SK-N-SH (cell line): ENCODE results near the gene HHAT. TPM values are rescaled to one million over a fixed set of nuclear protein-coding genes. Genes with fewer than 3 reads are reported as not detected.

ENCODE experiments used
- CTCF ChIA-PET: fragments of 300-600, 350-600 bp; formaldehyde crosslinking; extraction: SDS; loops from one replicate; lab custom pipeline; 2021; lab: Yijun Ruan, JAX
- POLR2A ChIA-PET: fragments of 350-600 bp; sonication (Branson Sonifier 250); formaldehyde crosslinking; extraction: SDS; loops from one replicate; lab custom pipeline; 2020; ENCODE audit warnings: antibody characterized with exemption, inconsistent platforms; lab: Yijun Ruan, JAX
- DNase-seq: peaks from one replicate; pipeline ENCODE4 v3.0.0; 2012
- H2AFZ ChIP-seq: fragments of 200-600 bp; sonication (generic); 2 replicates; pipeline ENCODE4 v1.8.1; 2016; ENCODE audit warnings: antibody characterized with exemption, mild to moderate bottlenecking, low read depth
- H3F3A ChIP-seq: fragments of 200-600 bp; sonication (generic); replicated peaks from 2 replicates; pipeline ENCODE3; 2016; ENCODE audit warnings: antibody characterized with exemption, mild to moderate bottlenecking; ENCODE audit not compliant: insufficient read depth
- H3K27ac ChIP-seq, 2 experiments: fragments of 200-500 bp in 1 of 2; fragments of 200-600 bp in 1 of 2; sonication (Bioruptor generic) in 1 of 2; sonication (generic), shearing (Covaris generic) in 1 of 2; 2 replicates each; pipeline versions ENCODE4 v1.5.1 to v1.6.1; 2014 to 2016; ENCODE audit warnings: low read depth in 2 of 2, inconsistent platforms in 1 of 2, low read length in 1 of 2, mild to moderate bottlenecking in 1 of 2, mixed read lengths in 1 of 2
- H3K27me3 ChIP-seq: fragments of 200-600 bp; sonication (generic), shearing (Covaris generic); 2 replicates; pipeline ENCODE4 v1.6.1; 2016; ENCODE audit warnings: mixed run types; ENCODE audit not compliant: insufficient read depth
- H3K36me3 ChIP-seq, 2 experiments: fragments of 200-500 bp in 1 of 2; fragments of 200-600 bp in 1 of 2; sonication (Bioruptor generic) in 1 of 2; sonication (generic) in 1 of 2; replicated peaks in 1 of 2; 2 replicates each; pipeline versions ENCODE3 to v1.5.1; 2014 to 2016; ENCODE audit warnings: low read length in 1 of 2, mild to moderate bottlenecking in 1 of 2; ENCODE audit not compliant: insufficient read depth in 2 of 2, control insufficient read depth in 1 of 2
- H3K4me1 ChIP-seq, 2 experiments: fragments of 200-500 bp in 1 of 2; fragments of 200-600 bp in 1 of 2; sonication (Bioruptor generic) in 1 of 2; sonication (generic), shearing (Covaris generic) in 1 of 2; 2 replicates each; pipeline versions ENCODE4 v1.5.1 to v1.6.1; 2014 to 2016; ENCODE audit warnings: low read depth in 1 of 2, low read length in 1 of 2, mixed run types in 1 of 2; ENCODE audit not compliant: insufficient read depth in 2 of 2, control insufficient read depth in 1 of 2
- H3K4me2 ChIP-seq: fragments of 200-600 bp; sonication (generic), shearing (Covaris generic); 2 replicates; pipeline ENCODE4 v1.6.1; 2017; ENCODE audit warnings: mixed run types
- H3K4me3 ChIP-seq, 2 experiments: fragments of 200-500 bp in 1 of 2; fragments of 200-600 bp in 1 of 2; sonication (Bioruptor generic) in 1 of 2; sonication (generic), shearing (Covaris generic) in 1 of 2; 2 replicates each; pipeline versions ENCODE4 v1.5.1 to v1.8.1; 2014 to 2016; ENCODE audit warnings: low read depth in 2 of 2, inconsistent platforms in 1 of 2, low read length in 1 of 2, mild to moderate bottlenecking in 1 of 2, mixed read lengths in 1 of 2, moderate library complexity in 1 of 2
- H3K79me2 ChIP-seq: fragments of 200-600 bp; sonication (generic); 2 replicates; pipeline ENCODE4 v1.8.1; 2017; ENCODE audit warnings: mild to moderate bottlenecking; ENCODE audit not compliant: insufficient read depth
- H3K9ac ChIP-seq: fragments of 200-600 bp; sonication (generic); 2 replicates; pipeline ENCODE4 v1.6.1; 2017; ENCODE audit warnings: mixed run types
- H3K9me2 ChIP-seq: fragments of 200-600 bp; sonication (generic); 2 replicates; pipeline ENCODE4 v1.6.1; 2017; ENCODE audit warnings: mixed run types
- H3K9me3 ChIP-seq: fragments of 200-600 bp; sonication (generic); 2 replicates; pipeline ENCODE4 v1.6.1; 2017; ENCODE audit warnings: mixed run types, mild to moderate bottlenecking, moderate library complexity
- H4K20me1 ChIP-seq: fragments of 200-600 bp; sonication (generic); 2 replicates; pipeline ENCODE4 v1.6.1; 2017; ENCODE audit warnings: mild to moderate bottlenecking, mixed run types; ENCODE audit not compliant: insufficient read depth
- CHD2 ChIP-seq: fragments of 150-350 bp; IDR thresholded peaks from 2 replicates; pipeline ENCODE4 v1.6.1; 2018; ENCODE audit warnings: low read length; ENCODE audit not compliant: partially characterized antibody
- CTCF ChIP-seq: fragments of 200-600 bp; sonication (generic); IDR thresholded peaks from 2 replicates; pipeline ENCODE4 v1.6.1; 2017; ENCODE audit warnings: antibody characterized with exemption, mild to moderate bottlenecking, moderate library complexity
- ELF1 ChIP-seq: IDR thresholded peaks from 2 replicates; pipeline ENCODE4 v1.4.0; 2012
- EP300 ChIP-seq, 2 experiments: IDR thresholded peaks; 2 replicates each; pipeline versions ENCODE4 v1.4.0 to v1.6.1; 2012; ENCODE audit warnings: borderline replicate concordance in 1 of 2, low read depth in 1 of 2, low read length in 1 of 2
- FOSL2 ChIP-seq: IDR thresholded peaks from 2 replicates; pipeline ENCODE4 v1.4.0; 2012; ENCODE audit warnings: low read depth, mild to moderate bottlenecking, moderate library complexity, borderline replicate concordance
- FOXM1 ChIP-seq: IDR thresholded peaks from 2 replicates; pipeline ENCODE4 v1.4.0; 2012; ENCODE audit warnings: low read depth, mild to moderate bottlenecking
- GATA2 ChIP-seq: sonication (generic); formaldehyde crosslinking; IDR thresholded peaks from 2 replicates; pipeline ENCODE4 v1.5.0; 2020; ENCODE audit warnings: mild to moderate bottlenecking, missing genetic modification reagents
- IRF3 ChIP-seq: fragments of 150-350 bp; IDR thresholded peaks from 2 replicates; pipeline ENCODE4 v1.6.1; 2016; ENCODE audit warnings: mild to moderate bottlenecking, low read depth, low read length
- MXI1 ChIP-seq: IDR thresholded peaks from 2 replicates; pipeline ENCODE4 v1.6.1; 2012; ENCODE audit warnings: mild to moderate bottlenecking, low read depth, low read length, improper control_type of control experiment
- PBX3 ChIP-seq: IDR thresholded peaks from 2 replicates; pipeline ENCODE4; 2012
- POLR2AphosphoS5 ChIP-seq: IDR thresholded peaks from 2 replicates; pipeline ENCODE4 v1.6.1; 2012; ENCODE audit warnings: low read depth, low read length
- SIN3A ChIP-seq: IDR thresholded peaks from 2 replicates; pipeline ENCODE4 v1.6.1; 2012; ENCODE audit warnings: low read depth, mild to moderate bottlenecking, low read length, moderate library complexity, borderline replicate concordance
- USF2 ChIP-seq: fragments of 150-350 bp; IDR thresholded peaks from 2 replicates; pipeline ENCODE4 v1.6.1; 2017; ENCODE audit warnings: antibody characterized with exemption, low read length, low read depth, borderline replicate concordance
- ZBTB33 ChIP-seq: IDR thresholded peaks from 2 replicates; pipeline ENCODE4 v1.4.0; 2012; ENCODE audit warnings: low read depth, borderline replicate concordance
- WGBS: methylation state at CpG from one replicate; pipeline ENCODE4 v1.1.6; 2017; ENCODE audit warnings: low lambda C conversion rate; 5-methylcytosine and 5-hydroxymethylcytosine counted together
- polyA plus RNA-seq, 3 experiments: library from polyadenylated mRNA; depleted of rRNA; stranded (reverse); fragments of >200 nt; gene quantifications; 2 replicates each; pipeline ENCODE4 v1.2.3, GENCODE V29; 2012

The HHAT gene
- polyA plus RNA-seq, 1 of the 3 experiments (the other 2 are of a cell fraction) = 8.1 TPM

- CTCF ChIA-PET = interaction anchor here (0.7 to 1.4 kb wide), 7 partner anchors 9 to 185 kb away, joined by 3 to 4 read pairs (median 3); no protein-coding TSS in a partner anchor
- no peaks in the 10 kb centered on the region for H3K9me2 ChIP-seq
- H3K9me3 ChIP-seq = no peaks in the 10 kb centered on the region; the same call in 1 of the 2 replicates
- H3K4me2 ChIP-seq = peak overlapping the region; percentile 79
- H3K36me3 ChIP-seq = no peaks in the 10 kb centered on the region
- peak overlapping the region; percentile 96 for H2AFZ ChIP-seq
- 43% methylated on average over 16 of the region's 19 CpGs for WGBS
- no peaks in the 10 kb centered on the region for H4K20me1 ChIP-seq
- H3K27ac ChIP-seq = peak overlapping the region; percentile 88 to 98
- POLR2A ChIA-PET = interaction anchor here (0.7 to 1.4 kb wide), 5 partner anchors 15 to 662 kb away, joined by 3 to 5 read pairs (median 4); no protein-coding TSS in a partner anchor
- no peaks in the 10 kb centered on the region for H3K79me2 ChIP-seq
- H3K27me3 ChIP-seq = no peaks in the 10 kb centered on the region
- peak overlapping the region; percentile 84 for H3K9ac ChIP-seq
- peak; percentile 40 for TF ChIP-seq GATA2
- no peak for TF ChIP-seq POLR2AphosphoS5
- peak; percentile 52; the same call in 1 of the 2 replicates for TF ChIP-seq MXI1
- H3K4me3 ChIP-seq = peak overlapping the region; percentile 72 to 73
- peaks cover 14 to 20% of the 10 kb centered on the region in 2 experiments for H3K4me1 ChIP-seq
- peak; percentile 49 for DNase-seq
- H3F3A ChIP-seq = peaks cover 8% of the 10 kb centered on the region
Measured at GRCh38 chr1:210328032-210328745, 513 bp upstream of the HHAT start.

- peak; percentile 30 for DNase-seq
- Histone ChIP-seq H3K4me3 (no peak overlapping the region), H2AFZ (no peak overlapping the region), H3K9me2 (no peaks in the 10 kb centered on the region), H3F3A (peaks cover 8% of the 10 kb centered on the region), H3K27ac (no peak overlapping the region), H3K9ac (no peak overlapping the region), H3K4me1 (peaks cover 14 to 20% of the 10 kb centered on the region in 2 experiments), H3K4me2 (peak overlapping the region; percentile 79; the same call in 1 of the 2 replicates), H3K9me3 (no peaks in the 10 kb centered on the region), H3K79me2 (no peaks in the 10 kb centered on the region), H4K20me1 (no peaks in the 10 kb centered on the region), H3K36me3 (no peaks in the 10 kb centered on the region), H3K27me3 (no peaks in the 10 kb centered on the region)
- 63% methylated on average over 7 of the region's 7 CpGs for WGBS
- CTCF ChIA-PET = interaction anchor here (0.6 to 2.3 kb wide), 11 partner anchors 9 to 186 kb away, joined by 3 to 6 read pairs (median 4); no protein-coding TSS in a partner anchor
- POLR2A ChIA-PET = interaction anchor here (0.6 to 1.0 kb wide), 2 partner anchors 26 to 684 kb away, joined by 3 read pairs; no protein-coding TSS in a partner anchor
- no peak for TF ChIP-seq USF2
- no peak for TF ChIP-seq CTCF
- TF ChIP-seq IRF3 = no peak
- TF ChIP-seq PBX3 = no peak
- TF ChIP-seq FOXM1 = no peak
- no peak for TF ChIP-seq CHD2
- no peak for TF ChIP-seq ZBTB33
- TF ChIP-seq FOSL2 = no peak
- TF ChIP-seq ELF1 = no peak
- TF ChIP-seq EP300 (IDR thresholded peaks at IDR 0.05; ENCODE audit: borderline replicate concordance in 1 of 2, low read depth in 1 of 2, low read length in 1 of 2) = no peak
- TF ChIP-seq SIN3A = no peak
Measured at GRCh38 chr1:210330279-210330866, 1.7 kb downstream of the HHAT start.
